Breast epithelium (tissue), 3 donors: Measurements from ENCODE around the gene OPRD1.

Experiments used
- POLR2A ChIP-seq: fragments of 450-650 bp; IDR thresholded peaks from one replicate; pipeline ENCODE4 v1.6.1; 2016; ENCODE audit warnings: antibody characterized with exemption, mild to moderate bottlenecking, moderate library complexity
- POLR2AphosphoS5 ChIP-seq, 3 donors: sonication (generic); formaldehyde crosslinking; IDR thresholded peaks; one replicate each; pipeline ENCODE4 v1.6.1; 2017; ENCODE audit warnings: antibody characterized with exemption in 3 of 3
- TF ChIP-seq, protein P1 (sequence below), 3 donors: fragments of 450-650 bp; IDR thresholded peaks; one replicate each; pipeline ENCODE4 v1.5.1; 2016 to 2017; ENCODE audit warnings: antibody characterized with exemption in 3 of 3, mild to moderate bottlenecking in 3 of 3, moderate library complexity in 3 of 3

GRCh38 chr1:28833381-28833780 is 21.4 kb downstream of the OPRD1 start:
- TF ChIP-seq, protein P1, sequence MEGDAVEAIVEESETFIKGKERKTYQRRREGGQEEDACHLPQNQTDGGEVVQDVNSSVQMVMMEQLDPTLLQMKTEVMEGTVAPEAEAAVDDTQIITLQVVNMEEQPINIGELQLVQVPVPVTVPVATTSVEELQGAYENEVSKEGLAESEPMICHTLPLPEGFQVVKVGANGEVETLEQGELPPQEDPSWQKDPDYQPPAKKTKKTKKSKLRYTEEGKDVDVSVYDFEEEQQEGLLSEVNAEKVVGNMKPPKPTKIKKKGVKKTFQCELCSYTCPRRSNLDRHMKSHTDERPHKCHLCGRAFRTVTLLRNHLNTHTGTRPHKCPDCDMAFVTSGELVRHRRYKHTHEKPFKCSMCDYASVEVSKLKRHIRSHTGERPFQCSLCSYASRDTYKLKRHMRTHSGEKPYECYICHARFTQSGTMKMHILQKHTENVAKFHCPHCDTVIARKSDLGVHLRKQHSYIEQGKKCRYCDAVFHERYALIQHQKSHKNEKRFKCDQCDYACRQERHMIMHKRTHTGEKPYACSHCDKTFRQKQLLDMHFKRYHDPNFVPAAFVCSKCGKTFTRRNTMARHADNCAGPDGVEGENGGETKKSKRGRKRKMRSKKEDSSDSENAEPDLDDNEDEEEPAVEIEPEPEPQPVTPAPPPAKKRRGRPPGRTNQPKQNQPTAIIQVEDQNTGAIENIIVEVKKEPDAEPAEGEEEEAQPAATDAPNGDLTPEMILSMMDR (IDR thresholded peaks at IDR 0.05), result no peak
- TF ChIP-seq POLR2A (no peak), POLR2AphosphoS5 (IDR thresholded peaks at IDR 0.05) (no peak)
